H9 (cell line): ENCODE data around the gene AMBRA1. TPM values are rescaled to one million over a fixed set of nuclear protein-coding genes. Genes with fewer than 3 reads are reported as not detected.

ENCODE experiments used
- DNase-seq: peaks from one replicate; pipeline ENCODE4 v3.0.0-alpha.2; 2017
- H2AFZ ChIP-seq: one replicate; pipeline ENCODE4 v1.6.1; 2013; ENCODE audit warnings: mild to moderate bottlenecking, low read length, control low read depth, moderate library complexity
- H2AK5ac ChIP-seq: 2 replicates; pipeline ENCODE4 v1.6.1; 2013; ENCODE audit warnings: low read length, control low read depth, mixed read lengths; ENCODE audit not compliant: insufficient read length
- H2BK120ac ChIP-seq: one replicate; pipeline ENCODE4 v1.6.1; 2013; ENCODE audit warnings: low read depth, mild to moderate bottlenecking, low read length, control low read depth, inconsistent platforms; ENCODE audit not compliant: poor library complexity, severe bottlenecking
- H2BK12ac ChIP-seq: 2 replicates; pipeline ENCODE4 v1.6.1; 2013; ENCODE audit warnings: low read length, control low read depth, mixed read lengths, low read depth; ENCODE audit not compliant: insufficient read length
- H2BK15ac ChIP-seq: 2 replicates; pipeline ENCODE4 v1.6.1; 2013; ENCODE audit warnings: low read depth, low read length, control low read depth
- H2BK20ac ChIP-seq: one replicate; pipeline ENCODE4 v1.6.1; 2013; ENCODE audit warnings: low read depth, mild to moderate bottlenecking, low read length, control low read depth, inconsistent platforms; ENCODE audit not compliant: poor library complexity, severe bottlenecking
- H2BK5ac ChIP-seq: 2 replicates; pipeline ENCODE4 v1.6.1; 2013; ENCODE audit warnings: low read length, control low read depth, mixed read lengths; ENCODE audit not compliant: insufficient read length
- H3K14ac ChIP-seq: 2 replicates; pipeline ENCODE4 v1.6.1; 2013; ENCODE audit warnings: low read length, control low read depth; ENCODE audit not compliant: insufficient read depth
- H3K18ac ChIP-seq: 2 replicates; pipeline ENCODE4 v1.6.1; 2013; ENCODE audit warnings: low read depth, mild to moderate bottlenecking, mixed read lengths, low read length, control low read depth; ENCODE audit not compliant: insufficient read length
- H3K23ac ChIP-seq: 2 replicates; pipeline ENCODE4 v1.6.1; 2013; ENCODE audit warnings: low read length, control low read depth, mixed read lengths, low read depth; ENCODE audit not compliant: insufficient read length
- H3K23me2 ChIP-seq: 2 replicates; pipeline ENCODE4 v1.6.1; 2013; ENCODE audit warnings: low read depth, mild to moderate bottlenecking, mixed read lengths, low read length, control low read depth; ENCODE audit not compliant: insufficient read length, poor library complexity, severe bottlenecking
- H3K27ac ChIP-seq: 2 replicates; pipeline ENCODE4 v1.5.1; 2013; ENCODE audit warnings: low read length, control low read depth, mixed read lengths, low read depth; ENCODE audit not compliant: insufficient read length
- H3K27me3 ChIP-seq: 2 replicates; pipeline ENCODE4 v1.6.1; 2013; ENCODE audit warnings: low read length, control low read depth, inconsistent platforms; ENCODE audit not compliant: insufficient read depth
- H3K4ac ChIP-seq: 2 replicates; pipeline ENCODE4 v1.6.1; 2013; ENCODE audit warnings: low read depth, mild to moderate bottlenecking, control low read depth, inconsistent platforms, low read length, moderate library complexity
- H3K4me1 ChIP-seq: 2 replicates; pipeline ENCODE4 v1.6.1; 2013; ENCODE audit warnings: low read length, control low read depth, inconsistent platforms; ENCODE audit not compliant: insufficient read depth
- H3K4me2 ChIP-seq: 2 replicates; pipeline ENCODE4 v1.6.1; 2013; ENCODE audit warnings: low read length, control low read depth, mixed read lengths; ENCODE audit not compliant: insufficient read length, insufficient read depth
- H3K56ac ChIP-seq: 2 replicates; pipeline ENCODE4 v1.6.1; 2013; ENCODE audit warnings: low read depth, mild to moderate bottlenecking, mixed read lengths, low read length, control low read depth; ENCODE audit not compliant: insufficient read length
- H3K79me1 ChIP-seq: 2 replicates; pipeline ENCODE4 v1.6.1; 2013; ENCODE audit warnings: low read depth, mild to moderate bottlenecking, moderate library complexity, low read length, control low read depth, inconsistent platforms; ENCODE audit not compliant: insufficient read depth, poor library complexity, severe bottlenecking
- H3K79me2 ChIP-seq: 2 replicates; pipeline ENCODE4 v1.6.1; 2013; ENCODE audit warnings: low read length, control low read depth, inconsistent platforms; ENCODE audit not compliant: insufficient read depth
- H3K9ac ChIP-seq: 2 replicates; pipeline ENCODE4 v1.6.1; 2013; ENCODE audit warnings: low read length, control low read depth, mixed read lengths; ENCODE audit not compliant: insufficient read length; ENCODE audit errors: extremely low read depth
- H3K9me3 ChIP-seq: one replicate; pipeline ENCODE4 v1.6.1; 2013; ENCODE audit warnings: low read depth, low read length, inconsistent platforms; ENCODE audit not compliant: control insufficient read depth
- H3T11ph ChIP-seq: one replicate; pipeline ENCODE4 v1.6.1; 2013; ENCODE audit warnings: mild to moderate bottlenecking, low read length, control low read depth, inconsistent platforms
- H4K20me1 ChIP-seq: one replicate; pipeline ENCODE4 v1.6.1; 2013; ENCODE audit not compliant: control insufficient read depth, insufficient read length, insufficient read depth
- H4K5ac ChIP-seq: 2 replicates; pipeline ENCODE4 v1.6.1; 2013; ENCODE audit warnings: low read depth, mild to moderate bottlenecking, mixed read lengths, low read length, control low read depth; ENCODE audit not compliant: insufficient read length
- H4K8ac ChIP-seq: replicated peaks from 2 replicates; pipeline ENCODE4 v1.6.1; 2013; ENCODE audit warnings: low read length, control low read depth, mixed read lengths, low read depth; ENCODE audit not compliant: insufficient read length
- H4K91ac ChIP-seq: 2 replicates; pipeline ENCODE4 v1.6.1; 2013; ENCODE audit warnings: low read depth, mild to moderate bottlenecking, moderate library complexity, mixed read lengths, low read length, control low read depth; ENCODE audit not compliant: insufficient read length
- H3K27ac Mint-ChIP-seq, 3 experiments: 2 replicates in 2 of 3; 3 replicates in 1 of 3; pipeline ENCODE4 v1.8.0; 2020 to 2021; ENCODE audit warnings: mixed read lengths in 3 of 3, mild to moderate bottlenecking in 1 of 3, moderate library complexity in 1 of 3
- H3K27me3 Mint-ChIP-seq: 2 replicates; pipeline ENCODE4 v1.8.0; 2021; ENCODE audit warnings: low read depth, mild to moderate bottlenecking, moderate library complexity, mixed read lengths
- H3K36me3 Mint-ChIP-seq, 3 experiments: 2 replicates in 2 of 3; 3 replicates in 1 of 3; pipeline ENCODE4 v1.8.0; 2020 to 2021; ENCODE audit warnings: low read depth in 3 of 3, mixed read lengths in 3 of 3; ENCODE audit not compliant: insufficient read depth in 1 of 3
- H3K4me1 Mint-ChIP-seq, 2 experiments: 2 replicates each; pipeline ENCODE4 v1.8.0; 2020; ENCODE audit warnings: mixed read lengths in 2 of 2
- H3K4me3 Mint-ChIP-seq, 2 experiments: 2 replicates in 1 of 2; 3 replicates in 1 of 2; pipeline ENCODE4 v1.8.0; 2020 to 2021; ENCODE audit warnings: mild to moderate bottlenecking in 2 of 2, mixed read lengths in 2 of 2, moderate library complexity in 1 of 2
- H3K9me3 Mint-ChIP-seq, 2 experiments: 2 replicates in 1 of 2; 3 replicates in 1 of 2; pipeline ENCODE4 v1.8.0; 2020; ENCODE audit warnings: mild to moderate bottlenecking in 2 of 2, mixed read lengths in 2 of 2, moderate library complexity in 1 of 2
- CTCF ChIP-seq: fragments of 200-600 bp; sonication (generic); conservative IDR thresholded peaks from 3 replicates; pipeline ENCODE4 v1.8.0; 2021; ENCODE audit warnings: antibody characterized with exemption, mild to moderate bottlenecking
- total RNA-seq: library from RNA; stranded (reverse); gene quantifications from 2 replicates; pipeline ENCODE4 v1.2.1, GENCODE V29; 2021

The AMBRA1 gene
- total RNA-seq, 1 experiment from 2014 or later, result 37.5 TPM

- Histone ChIP-seq H3K18ac (no peak overlapping the region), H2BK5ac (no peak overlapping the region), H3K9ac (no peak overlapping the region), H4K91ac (no peak overlapping the region), H2AK5ac (no peak overlapping the region), H3T11ph (no peak overlapping the region), H3K4me2 (no peak overlapping the region), H3K23ac (no peak overlapping the region), H4K20me1 (no peaks in the 10 kb centered on the region), H2AFZ (no peak overlapping the region), H3K9me3 (no peaks in the 10 kb centered on the region), H2BK12ac (no peak overlapping the region), H4K5ac (no peak overlapping the region), H3K27me3 (no peaks in the 10 kb centered on the region), H3K79me1 (no peaks in the 10 kb centered on the region), H3K4ac (no peak overlapping the region), H3K56ac (no peak overlapping the region), H2BK20ac (no peak overlapping the region), H3K23me2 (no peaks in the 10 kb centered on the region), H3K4me1 (peaks cover 6% of the 10 kb centered on the region; the same call in 1 of the 2 replicates), H2BK15ac (no peak overlapping the region), H3K79me2 (no peaks in the 10 kb centered on the region), H2BK120ac (no peak overlapping the region), H3K27ac (no peak overlapping the region), H4K8ac (no peak overlapping the region), H3K14ac (no peak overlapping the region)
- peaks cover 34 to 36% of the 10 kb centered on the region in 2 experiments for H3K4me1 Mint-ChIP-seq
- no peaks in the 10 kb centered on the region for H3K27me3 Mint-ChIP-seq
- TF ChIP-seq CTCF, result no peak
- peaks cover 2 to 5% (median 5%) of the 10 kb centered on the region in 3 experiments; a peak in 6 of 7 replicates for H3K36me3 Mint-ChIP-seq
- H3K4me3 Mint-ChIP-seq, result no peak overlapping the region
- H3K9me3 Mint-ChIP-seq, result no peaks in the 10 kb centered on the region
- peak overlapping the region in 1 of 3 experiments; percentile 50; a peak in 1 of 7 replicates for H3K27ac Mint-ChIP-seq
- DNase-seq, result no peak
Measured at GRCh38 chr11:46451759-46452158, 142.1 kb downstream of the AMBRA1 start.
